Activated CD8-positive, alpha-beta memory T cell treated with anti-CD3 and anti-CD28 coated beads, Interleukin-2, amount 50 U/mL, for 24 hours (primary cell): ENCODE results near the gene C11orf68.
A peak's percentile ranks its signal among the peaks of the same experiment; 100 is the strongest.
"Not testable (repeated sequence)": the region's sequence is repeated elsewhere in the genome, so short reads cannot be mapped to it uniquely, and the experiment has no call there.

Experiments
- DNase-seq: peaks from one replicate; pipeline ENCODE4 v3.0.0-alpha.2; 2020; ENCODE audit errors: extremely low read depth

C11orf68 gene

DNA sequence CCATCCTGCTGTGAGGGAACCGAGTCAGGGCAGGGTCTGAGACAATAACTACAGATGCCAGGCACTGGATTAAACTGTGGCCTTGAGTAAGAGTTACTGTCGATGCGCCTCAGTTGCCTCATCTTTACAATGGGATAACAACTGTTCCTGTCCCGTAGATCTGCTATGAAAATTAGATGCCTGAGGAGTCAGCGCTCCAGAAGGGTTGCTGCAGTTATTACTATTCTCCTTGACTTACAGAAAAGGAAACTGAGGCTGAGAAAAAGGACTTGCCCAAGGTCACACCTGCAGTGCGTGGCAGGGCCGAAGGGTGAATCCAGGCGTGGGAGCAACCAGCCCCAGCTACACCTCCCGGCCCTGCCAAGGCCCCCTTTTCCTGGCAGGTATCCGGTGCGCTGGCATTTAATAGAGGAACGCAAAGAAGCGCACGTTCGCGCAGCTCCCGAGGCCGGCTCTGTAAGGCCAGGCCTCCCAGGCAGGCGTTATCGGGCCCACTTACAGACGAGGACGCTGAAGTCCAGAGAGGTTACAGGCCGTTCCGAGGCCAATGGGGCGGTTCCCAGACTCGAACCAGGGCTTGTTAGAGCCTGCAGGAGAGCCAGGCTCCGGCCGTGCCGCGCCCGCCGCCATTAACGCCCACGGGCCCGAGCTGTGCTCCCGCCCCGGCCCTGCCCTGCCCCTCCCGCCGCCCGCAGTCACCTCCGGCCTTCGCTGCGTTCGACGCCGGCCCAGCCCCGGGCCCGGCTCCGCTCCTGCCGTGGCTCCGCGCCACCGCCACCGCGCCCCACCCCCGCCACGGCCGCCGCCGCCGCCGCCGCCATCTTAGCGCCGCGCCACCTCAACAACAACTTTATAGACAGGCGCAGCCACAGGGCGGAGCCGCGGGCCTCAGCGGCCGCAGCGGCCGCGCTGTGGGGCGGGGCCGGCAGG is at the start of gene C11orf68:
Gene C11orf68 (minus strand): TSS at position 852 of the 930 bp plus-strand sequence. CDS start 31 bp downstream, at position 821.
- no peak for DNase-seq

DNA sequence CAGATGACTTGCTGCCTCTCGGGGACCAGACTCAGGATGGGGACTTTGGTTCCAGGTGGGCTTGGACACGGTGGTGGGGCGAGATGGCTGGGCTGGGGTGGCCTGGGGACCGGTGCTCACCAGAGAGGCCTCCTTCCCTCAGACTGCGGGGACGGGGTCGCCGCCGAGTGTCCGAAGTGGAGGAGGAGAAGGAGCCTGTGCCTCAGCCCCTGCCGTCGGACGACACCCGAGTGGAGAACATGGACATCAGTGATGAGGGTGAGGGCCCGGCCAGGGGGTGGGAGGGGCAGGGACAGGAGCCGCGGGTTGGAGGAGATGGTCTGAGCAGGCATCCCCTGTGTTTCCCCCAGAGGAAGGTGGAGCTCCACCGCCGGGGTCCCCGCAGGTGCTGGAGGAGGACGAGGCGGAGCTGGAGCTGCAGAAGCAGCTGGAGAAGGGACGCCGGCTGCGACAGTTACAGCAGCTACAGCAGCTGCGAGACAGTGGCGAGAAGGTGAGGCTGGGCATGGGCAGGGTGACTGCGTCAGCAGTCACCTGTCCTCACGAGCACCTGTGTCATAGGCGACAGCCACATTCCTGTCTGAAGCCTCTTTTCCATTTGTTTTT is 48.6 kb upstream of the C11orf68 start:
- no peak for DNase-seq

DNA sequence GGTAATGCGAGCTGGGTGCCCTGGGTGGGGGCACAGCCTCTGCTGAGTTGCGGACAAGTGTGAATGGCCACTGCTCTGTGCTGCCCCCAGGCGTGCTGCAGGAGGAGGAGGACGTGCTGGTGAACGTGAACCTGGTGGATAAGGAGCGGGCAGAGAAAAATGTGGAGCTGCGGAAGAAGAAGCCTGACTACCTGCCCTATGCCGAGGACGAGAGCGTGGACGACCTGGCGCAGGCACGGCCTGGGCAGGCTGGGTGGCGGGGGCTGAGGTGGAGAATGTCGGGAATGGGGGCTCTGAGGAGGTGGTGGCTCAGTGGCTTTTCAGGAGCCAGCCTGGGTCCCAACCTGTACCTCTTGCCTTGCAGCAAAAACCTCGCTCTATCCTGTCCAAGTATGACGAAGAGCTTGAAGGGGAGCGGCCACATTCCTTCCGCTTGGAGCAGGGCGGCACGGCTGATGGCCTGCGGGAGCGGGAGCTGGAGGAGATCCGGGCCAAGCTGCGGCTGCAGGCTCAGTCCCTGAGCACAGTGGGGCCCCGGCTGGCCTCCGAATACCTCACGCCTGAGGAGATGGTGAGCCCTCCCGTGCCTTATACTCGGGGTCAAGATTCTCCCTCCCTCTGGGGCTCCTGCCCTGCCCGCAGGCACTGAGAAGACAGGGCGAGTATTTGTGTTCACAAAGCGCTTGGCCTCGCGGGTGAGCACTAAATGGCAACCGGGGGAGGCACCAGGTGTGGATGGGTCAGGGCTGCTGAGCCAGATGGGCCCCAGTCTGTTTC is 47.3 kb upstream of the C11orf68 start:
- DNase-seq = no peak

DNA sequence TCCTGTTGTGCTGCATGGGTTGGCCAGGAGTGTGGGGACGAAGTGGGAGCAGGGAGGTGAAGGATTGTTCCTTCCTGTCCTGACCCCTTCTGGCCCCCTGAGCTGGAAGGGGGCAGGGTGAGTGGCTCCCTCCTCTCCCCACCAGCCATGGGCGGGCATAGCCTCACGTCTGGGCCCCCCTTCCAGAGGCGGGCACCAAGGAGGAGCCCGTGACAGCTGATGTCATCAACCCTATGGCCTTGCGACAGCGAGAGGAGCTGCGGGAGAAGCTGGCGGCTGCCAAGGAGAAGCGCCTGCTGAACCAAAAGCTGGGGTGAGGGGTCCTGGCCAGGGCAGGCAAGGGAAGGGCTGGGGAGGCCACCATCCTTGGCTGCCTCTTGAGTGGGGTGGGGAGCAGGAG is 46.0 kb upstream of the C11orf68 start:
- no peak for DNase-seq

DNA sequence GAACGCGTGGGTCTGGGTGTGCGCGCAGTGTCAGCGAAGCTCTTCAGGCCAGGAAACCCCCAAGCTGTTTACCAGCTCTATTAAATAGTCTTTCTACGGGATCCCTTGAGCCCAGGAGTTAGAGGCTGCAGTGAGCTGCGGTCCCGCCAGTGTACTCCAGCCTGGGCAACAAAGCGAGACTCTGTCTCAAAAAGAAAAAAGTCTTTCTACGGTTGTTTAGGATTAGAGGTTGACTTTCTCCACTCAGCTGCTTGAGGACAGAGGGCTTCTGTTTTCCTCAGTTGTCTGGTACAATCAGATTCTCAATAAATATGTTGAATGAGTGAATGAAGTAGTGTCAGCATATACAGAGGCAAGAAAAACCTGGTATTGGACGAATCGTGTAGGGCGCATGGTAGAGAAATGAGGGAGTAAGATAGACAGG is 43.3 kb upstream of the C11orf68 start:
- DNase-seq = no peak

DNA sequence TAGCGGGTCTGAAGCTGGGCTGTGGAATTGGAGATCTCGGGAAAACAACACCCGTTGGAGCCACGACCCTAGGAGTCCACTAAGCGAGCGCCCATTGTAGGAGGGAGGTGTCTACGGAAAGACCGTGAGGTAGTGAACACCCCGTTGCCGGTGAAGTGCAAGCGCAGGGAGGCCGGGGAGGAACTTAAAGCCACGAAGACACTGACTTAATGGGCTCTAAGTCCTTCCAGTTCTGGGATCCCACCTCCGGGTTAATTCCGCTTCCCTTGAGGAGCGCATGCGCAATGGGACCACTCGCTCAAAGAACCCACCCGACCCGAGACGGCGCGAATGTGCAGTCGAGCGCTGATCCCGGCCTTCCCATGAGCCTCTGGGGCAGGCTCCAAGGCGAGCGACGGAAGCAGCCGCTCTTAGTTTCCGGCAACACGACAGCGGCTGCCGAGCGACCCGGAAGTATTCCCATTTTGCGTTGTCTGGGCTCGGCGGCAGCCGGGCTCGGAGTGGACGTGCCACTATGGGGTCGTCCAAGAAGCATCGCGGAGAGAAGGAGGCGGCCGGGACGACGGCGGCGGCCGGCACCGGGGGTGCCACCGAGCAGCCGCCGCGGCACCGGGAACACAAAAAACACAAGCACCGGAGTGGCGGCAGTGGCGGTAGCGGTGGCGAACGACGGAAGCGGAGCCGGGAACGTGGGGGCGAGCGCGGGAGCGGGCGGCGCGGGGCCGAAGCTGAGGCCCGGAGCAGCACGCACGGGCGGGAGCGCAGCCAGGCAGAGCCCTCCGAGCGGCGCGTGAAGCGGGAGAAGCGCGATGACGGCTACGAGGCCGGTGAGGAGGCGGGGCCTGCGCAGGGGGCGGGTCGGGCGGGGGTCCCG is 42.6 kb upstream of the C11orf68 start, which contains the start of gene SART1:
Gene SART1 (plus strand): TSS at position 468 of the 874 bp plus-strand sequence. CDS start 47 bp downstream, at position 515.
- peak; percentile 94 for DNase-seq

DNA sequence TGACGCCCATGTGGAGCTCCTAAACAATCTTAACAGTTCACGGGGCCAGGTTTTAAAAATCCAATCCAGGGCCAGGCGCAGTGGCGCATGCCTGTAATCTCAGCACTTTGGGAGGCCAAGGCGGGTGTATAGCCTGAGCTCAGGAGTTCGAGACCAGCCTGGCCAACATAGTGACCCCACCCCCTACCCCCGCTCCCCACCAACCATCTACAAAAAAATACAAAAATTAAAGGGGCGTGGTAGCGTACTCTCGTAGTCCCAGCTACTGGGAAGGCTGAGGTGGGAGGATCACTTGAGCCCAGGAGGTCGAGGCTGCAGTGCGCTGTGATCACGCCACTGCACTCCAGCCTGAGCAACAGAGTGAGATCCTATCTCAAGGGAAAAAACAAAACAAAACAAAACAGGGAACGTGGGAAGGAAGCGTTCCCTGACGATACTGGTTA is 42.0 kb upstream of the C11orf68 start:
- DNase-seq = no peak

DNA sequence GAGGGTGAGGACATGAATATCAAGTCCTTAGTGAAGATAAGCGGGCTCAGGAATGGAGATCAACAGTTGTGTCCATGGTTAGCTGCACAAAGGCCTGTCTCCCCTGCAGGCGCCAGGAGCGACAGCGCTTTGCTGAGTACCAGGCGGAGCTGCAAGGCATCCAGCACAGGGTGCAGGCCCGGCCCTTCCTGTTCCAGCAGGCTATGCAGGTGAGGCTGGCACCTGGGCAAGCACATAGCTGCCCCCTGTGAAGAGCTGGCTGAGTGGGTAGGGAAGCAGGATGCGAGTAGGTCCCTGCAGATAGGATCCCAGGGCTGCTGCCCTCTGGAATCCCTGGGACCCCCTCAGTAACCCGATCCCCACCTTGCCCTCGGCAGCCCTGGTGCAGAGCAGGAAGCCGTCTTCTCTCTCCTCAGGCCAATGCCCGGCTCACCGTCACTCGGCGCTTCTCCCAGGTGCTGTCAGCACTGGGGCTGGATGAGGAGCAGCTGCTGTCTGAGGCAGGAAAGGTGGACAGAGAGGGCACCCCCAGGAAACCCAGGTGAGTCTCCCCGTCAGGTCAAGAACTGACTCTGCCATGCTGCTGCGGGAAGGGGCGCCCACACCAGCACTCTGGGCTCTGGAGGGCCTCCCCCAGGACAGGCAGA is 40.0 kb upstream of the C11orf68 start:
- DNase-seq = no peak

DNA sequence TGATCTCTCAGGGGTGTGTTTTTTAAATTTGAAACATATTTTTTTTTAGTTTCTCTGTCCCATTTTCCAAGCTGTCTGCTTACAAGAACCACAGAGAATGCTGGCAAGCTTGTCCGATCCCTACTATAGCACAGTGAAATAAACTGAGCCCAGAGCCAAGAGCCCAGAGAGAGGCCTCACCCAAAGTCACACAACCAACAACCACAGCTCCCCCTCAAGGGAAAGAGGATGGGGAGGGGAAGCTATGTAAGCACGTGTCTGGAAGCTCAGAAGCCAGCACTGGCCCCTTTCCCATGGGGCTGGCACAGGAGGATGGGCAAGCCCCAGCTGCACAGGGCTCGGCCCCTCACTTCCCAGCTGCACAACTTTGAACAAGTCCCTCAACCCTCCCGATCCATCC is 39.4 kb upstream of the C11orf68 start:
- no peak for DNase-seq

DNA sequence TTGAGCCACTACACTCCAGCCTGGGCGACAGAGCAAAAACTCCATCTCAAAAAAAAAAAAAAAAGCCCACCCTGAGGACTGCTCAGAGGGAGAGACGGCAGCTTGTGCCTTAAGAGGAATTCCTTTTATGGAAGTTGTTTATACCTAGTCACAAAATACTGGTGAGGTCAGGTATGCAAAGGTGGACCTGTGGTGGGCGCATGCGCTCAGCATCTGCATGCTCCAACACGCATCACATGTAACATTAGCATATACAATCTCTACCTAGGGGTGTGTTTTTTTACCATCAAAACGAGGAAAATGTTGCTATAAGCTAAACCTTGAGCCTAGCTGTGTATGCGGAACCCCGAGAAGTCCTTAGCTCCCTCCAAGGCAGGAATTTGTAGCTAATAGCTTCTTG is 35.9 kb upstream of the C11orf68 start:
- no peak for DNase-seq

DNA sequence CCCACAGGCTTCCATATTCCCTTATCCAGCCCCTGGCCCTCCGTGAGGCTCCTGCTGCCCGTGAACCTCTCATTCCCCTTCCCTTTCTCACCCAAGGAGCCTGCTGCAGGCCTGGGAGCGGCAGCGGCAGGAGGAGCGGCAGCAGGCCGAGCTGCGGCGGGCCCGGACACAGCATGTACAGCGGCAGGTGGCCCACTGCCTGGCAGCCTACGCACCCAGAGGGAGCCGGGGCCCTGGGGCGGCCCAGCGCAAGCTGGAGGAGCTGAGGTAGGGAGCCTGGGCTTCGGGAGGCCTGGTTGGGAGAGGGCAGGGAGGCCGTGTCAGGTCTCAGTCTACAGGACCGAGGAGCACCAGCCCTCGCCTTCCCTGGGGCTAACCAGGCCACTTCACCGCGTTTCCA is 34.6 kb upstream of the C11orf68 start:
- DNase-seq = no peak

DNA sequence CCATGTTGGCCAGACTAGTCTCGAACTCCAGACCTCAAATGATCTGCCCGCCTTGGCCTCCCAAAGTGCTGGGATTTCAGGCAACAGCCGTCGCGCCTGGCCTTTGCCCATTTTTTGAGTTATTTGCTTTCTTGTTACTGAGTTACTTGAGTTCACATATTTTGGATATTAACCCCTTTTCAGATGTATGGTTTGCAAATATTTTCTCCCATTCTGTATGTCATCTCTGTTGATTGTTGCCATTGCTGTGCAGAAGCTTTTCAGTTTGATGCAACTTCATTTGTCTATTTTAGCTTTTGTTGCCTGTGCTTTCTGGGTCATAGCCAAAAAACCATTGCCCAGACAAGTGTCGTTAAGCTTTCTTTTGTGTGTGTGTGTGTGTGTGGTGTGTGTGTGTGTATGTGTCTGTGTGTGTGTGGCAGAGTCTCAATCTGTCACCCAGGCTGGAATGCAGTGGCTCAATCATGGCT is 33.2 kb upstream of the C11orf68 start:
- no peak for DNase-seq

DNA sequence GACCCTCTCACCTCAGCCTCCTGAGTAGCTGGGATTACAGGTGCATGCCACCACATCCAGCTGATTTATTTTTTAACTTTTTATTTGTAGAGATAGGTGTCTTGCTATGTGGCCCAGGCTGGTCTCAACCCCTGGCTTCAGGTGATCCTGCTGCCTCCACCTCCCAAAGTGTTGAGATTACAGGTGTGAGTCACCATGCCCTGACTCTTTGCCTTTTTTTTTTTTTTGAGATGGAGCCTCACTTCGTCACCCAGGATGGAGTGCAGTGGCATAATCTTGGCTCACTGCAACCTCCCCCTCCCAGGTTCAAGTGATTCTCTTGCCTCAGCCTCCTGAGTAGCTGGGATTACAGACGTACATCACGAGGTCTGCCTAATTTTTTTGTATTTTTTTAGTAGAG is 32.8 kb upstream of the C11orf68 start:
- not testable (repeated sequence) for DNase-seq

DNA sequence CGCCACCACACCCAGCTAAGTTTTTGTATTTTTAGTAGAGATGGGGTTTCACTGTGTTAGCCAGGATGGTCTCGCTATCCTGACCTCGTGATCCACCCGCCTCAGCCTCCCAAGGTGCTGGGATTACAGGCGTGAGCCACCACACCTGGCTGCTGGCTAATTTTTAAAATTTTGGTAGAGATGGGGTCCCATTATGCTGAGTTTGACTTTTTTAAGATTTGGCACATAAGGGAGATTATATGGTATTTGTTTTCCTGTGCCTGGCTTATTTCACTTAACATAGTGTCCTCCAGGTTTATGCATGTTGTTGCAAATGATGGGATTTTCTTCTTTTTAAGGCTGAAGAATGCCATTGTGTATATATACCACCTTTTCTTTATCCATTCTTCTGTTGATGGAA is 31.8 kb upstream of the C11orf68 start:
- DNase-seq = not testable (repeated sequence)

DNA sequence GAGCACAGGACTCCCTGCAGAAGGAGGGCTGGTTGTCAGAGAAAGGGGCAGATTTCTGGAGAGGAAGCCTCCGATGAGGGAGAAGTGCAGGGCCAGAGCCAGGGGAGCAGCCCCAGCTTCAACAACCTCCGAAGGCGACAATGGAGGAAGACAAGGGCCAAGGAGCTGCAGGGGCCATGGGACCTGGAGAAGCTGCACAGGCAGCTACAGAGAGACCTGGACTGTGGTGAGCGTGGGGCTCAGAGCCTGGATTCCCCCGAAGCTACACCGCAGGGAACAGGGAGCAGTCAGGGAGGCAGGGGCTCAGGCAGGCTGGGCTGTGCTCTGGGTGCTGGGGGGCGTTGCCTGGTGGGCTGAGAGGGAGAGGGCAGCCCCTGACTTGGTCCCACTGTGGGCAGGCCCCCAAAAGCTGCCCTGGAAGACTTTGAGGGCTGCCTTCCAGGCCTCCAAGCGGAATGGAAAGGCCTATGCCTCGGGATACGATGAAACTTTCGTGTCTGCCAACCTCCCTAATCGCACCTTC is 28.8 kb upstream of the C11orf68 start:
- no peak for DNase-seq

DNA sequence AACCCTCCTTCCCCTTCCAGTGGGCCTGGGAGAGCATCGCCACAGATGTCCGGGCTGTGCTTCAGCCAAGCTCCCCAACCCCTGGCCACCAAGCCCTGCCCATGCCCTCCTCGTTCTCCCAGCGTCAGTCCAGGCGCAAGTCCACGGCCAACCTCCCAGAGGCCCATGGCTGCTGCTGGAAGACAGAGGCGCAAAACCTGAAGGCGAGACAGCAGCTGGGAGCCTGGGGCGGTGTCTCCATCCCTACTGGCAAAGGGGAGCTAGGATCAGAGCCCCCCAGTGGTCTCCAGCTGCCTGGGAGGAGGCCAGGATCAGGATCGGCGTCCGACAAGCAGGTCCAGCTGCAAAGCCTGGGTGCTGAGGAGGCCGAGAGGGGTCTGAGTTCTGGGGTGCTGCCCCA is 28.3 kb upstream of the C11orf68 start:
- no peak for DNase-seq

DNA sequence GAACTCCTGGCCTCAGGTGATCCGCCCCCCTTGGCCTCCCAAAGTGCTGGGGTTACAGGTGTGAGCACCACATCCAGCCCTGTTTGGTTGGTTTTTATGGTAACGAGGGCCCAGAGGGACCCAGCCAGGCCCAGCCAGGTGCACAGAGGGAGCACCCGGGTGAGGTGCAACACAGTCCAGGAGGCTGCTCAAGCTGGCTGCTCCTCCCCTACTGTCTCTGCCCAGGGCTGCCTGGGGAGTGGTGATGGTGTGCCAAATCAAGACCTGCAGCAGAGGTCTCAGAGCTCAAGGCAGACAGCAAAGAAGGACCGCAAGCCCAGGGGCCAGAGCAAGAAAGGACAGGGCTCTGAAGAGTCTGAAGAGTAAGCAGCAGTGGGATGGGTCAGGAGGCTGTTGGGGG is 27.8 kb upstream of the C11orf68 start:
- DNase-seq = no peak

DNA sequence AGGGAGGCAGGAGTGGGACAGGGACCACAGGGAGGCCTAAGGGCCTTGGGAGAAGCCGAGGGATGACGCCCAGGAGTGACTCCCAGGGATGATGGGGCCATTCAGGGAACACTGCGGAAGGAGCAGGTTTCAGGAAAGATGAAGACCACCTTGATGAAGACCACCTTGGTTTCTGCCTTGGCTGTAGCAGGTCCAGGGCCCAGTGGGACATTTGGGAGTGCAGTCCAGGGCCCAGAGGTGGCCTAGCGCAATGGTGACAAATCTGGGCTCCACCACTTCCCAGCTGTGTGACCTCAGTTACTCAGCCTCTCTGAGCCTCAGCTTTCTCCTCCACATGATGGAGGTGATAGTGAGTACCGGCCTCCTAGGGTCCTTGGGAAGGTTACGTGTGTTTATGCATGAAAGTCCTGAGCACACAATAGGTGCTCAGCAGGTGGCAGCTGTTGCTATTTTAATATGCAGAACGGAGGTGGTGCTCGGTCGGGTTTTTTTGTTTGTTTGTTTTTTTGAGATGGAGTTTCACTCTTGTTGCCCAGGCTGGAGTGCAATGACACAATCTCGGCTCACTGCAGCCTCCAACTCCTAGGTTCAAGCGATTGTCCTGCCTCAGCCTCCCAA is 27.2 kb upstream of the C11orf68 start:
- DNase-seq = no peak

DNA sequence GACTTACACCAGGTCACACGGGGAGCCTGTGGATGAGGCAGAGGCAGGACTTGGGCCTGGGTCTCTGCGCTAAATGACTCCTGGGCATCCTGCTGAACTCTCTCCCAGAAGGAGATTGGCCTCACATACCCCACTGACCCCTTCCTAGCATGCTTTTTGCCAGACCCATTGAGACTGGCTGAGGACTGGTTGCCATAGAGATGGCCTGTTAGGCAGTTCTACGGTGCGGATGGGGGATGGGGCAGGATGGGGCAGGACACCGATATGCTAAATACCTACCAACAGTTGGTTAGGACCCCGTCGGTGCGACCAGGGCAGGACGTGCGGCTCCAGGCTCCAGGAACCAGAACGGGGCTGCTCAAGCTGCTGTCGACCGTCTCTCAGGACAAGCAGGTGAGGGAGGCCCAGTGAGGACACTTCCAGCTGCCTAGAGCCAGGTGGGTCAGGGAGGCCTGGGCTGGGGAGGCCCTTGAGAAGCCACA is 26.6 kb upstream of the C11orf68 start, which contains the start of gene TSGA10IP:
Gene TSGA10IP (plus strand): TSS at position 51 of the 482 bp plus-strand sequence. CDS start 196 bp downstream, at position 247.
- no peak for DNase-seq

DNA sequence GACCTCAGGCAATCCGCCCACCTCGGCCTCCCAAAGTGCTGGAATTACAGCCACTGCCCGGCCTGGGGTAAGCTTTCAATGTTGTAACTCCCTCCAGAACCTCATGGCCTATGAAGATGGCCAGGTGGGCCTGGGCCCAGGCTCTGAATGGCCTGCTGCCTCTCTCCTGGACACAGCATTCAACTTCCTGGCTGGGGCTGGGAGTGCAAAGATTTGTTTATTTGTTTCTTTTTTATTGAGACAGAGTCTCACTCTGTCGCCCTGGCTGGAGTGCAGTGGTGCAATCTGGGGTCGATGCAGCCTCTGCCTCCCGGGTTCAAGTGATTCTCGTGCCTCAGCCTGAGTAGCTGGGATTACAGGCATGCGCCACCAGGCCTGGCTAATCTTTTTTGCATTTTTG is 25.9 kb upstream of the C11orf68 start:
- DNase-seq = no peak
